Transverse colon (tissue), 4 donors: ENCODE data around the gene ZMYM5.
A peak's percentile ranks its signal among the peaks of the same experiment; 100 is the strongest.

ENCODE experiments used
- CTCF ChIP-seq, 5 experiments: fragments of 200-600 bp in 3 of 5; fragments of 450-650 bp in 2 of 5; sonication (generic) in 3 of 5; IDR thresholded peaks; 1 replicate in 2 of 5; 2 replicates in 3 of 5; pipeline ENCODE4 v1.5.1; 2016 to 2017; ENCODE audit warnings: antibody characterized with exemption in 5 of 5, inconsistent platforms in 3 of 5, mild to moderate bottlenecking in 2 of 5, moderate library complexity in 1 of 5
- POLR2A ChIP-seq: fragments of 450-650 bp; IDR thresholded peaks from one replicate; pipeline ENCODE4 v1.6.1; 2016; ENCODE audit warnings: antibody characterized with exemption, mild to moderate bottlenecking, moderate library complexity
- POLR2AphosphoS5 ChIP-seq, 3 donors: sonication (generic); formaldehyde crosslinking; IDR thresholded peaks; one replicate each; pipeline ENCODE4 v1.6.1; 2016; ENCODE audit warnings: antibody characterized with exemption in 3 of 3

GRCh38 chr13:19863323-19864023 lies at the start of gene ZMYM5:
- TF ChIP-seq CTCF (IDR thresholded peaks at IDR 0.05) (peak in 1 of 5 experiments; percentile 23), POLR2A (peak; percentile 93), POLR2AphosphoS5 (IDR thresholded peaks at IDR 0.05) (peak; percentile 95 to 98 (median 98))
